Testis (tissue), 2 donors: ENCODE results near the gene ZNF738.
"Not testable (repeated sequence)": the region's sequence is repeated elsewhere in the genome, so short reads cannot be mapped to it uniquely, and the experiment has no call there.

ENCODE experiments used
- POLR2A ChIP-seq: fragments of 450-650 bp; IDR thresholded peaks from one replicate; pipeline ENCODE4 v1.6.1; 2017; ENCODE audit warnings: antibody characterized with exemption, mild to moderate bottlenecking, moderate library complexity
- TF ChIP-seq, protein P1 (sequence below), 3 experiments: fragments of 450-650 bp in 2 of 3; fragments of 200-600 bp in 1 of 3; sonication (generic) in 1 of 3; IDR thresholded peaks; one replicate each; pipeline ENCODE4 v1.5.1; 2016 to 2019; ENCODE audit warnings: antibody characterized with exemption in 3 of 3, mild to moderate bottlenecking in 2 of 3, moderate library complexity in 1 of 3

GRCh38 chr19:21344841-21345240 lies 14.0 kb upstream of the ZNF738 start:
- TF ChIP-seq, protein P1, sequence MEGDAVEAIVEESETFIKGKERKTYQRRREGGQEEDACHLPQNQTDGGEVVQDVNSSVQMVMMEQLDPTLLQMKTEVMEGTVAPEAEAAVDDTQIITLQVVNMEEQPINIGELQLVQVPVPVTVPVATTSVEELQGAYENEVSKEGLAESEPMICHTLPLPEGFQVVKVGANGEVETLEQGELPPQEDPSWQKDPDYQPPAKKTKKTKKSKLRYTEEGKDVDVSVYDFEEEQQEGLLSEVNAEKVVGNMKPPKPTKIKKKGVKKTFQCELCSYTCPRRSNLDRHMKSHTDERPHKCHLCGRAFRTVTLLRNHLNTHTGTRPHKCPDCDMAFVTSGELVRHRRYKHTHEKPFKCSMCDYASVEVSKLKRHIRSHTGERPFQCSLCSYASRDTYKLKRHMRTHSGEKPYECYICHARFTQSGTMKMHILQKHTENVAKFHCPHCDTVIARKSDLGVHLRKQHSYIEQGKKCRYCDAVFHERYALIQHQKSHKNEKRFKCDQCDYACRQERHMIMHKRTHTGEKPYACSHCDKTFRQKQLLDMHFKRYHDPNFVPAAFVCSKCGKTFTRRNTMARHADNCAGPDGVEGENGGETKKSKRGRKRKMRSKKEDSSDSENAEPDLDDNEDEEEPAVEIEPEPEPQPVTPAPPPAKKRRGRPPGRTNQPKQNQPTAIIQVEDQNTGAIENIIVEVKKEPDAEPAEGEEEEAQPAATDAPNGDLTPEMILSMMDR (IDR thresholded peaks at IDR 0.05), result not testable (repeated sequence)
- not testable (repeated sequence) for TF ChIP-seq POLR2A
